ENCODE data around the gene UBC.
"Not testable (repeated sequence)": the region's sequence is repeated elsewhere in the genome, so short reads cannot be mapped to it uniquely, and the experiment has no call there.

UBC gene

GRCh38 chr12:124915239-124916236, 1.1 kb upstream of the UBC start:
- H3K4me3 ChIP-seq (ENCODE audit: low read depth, low read length), result peak overlapping the region; percentile 100

DNA sequence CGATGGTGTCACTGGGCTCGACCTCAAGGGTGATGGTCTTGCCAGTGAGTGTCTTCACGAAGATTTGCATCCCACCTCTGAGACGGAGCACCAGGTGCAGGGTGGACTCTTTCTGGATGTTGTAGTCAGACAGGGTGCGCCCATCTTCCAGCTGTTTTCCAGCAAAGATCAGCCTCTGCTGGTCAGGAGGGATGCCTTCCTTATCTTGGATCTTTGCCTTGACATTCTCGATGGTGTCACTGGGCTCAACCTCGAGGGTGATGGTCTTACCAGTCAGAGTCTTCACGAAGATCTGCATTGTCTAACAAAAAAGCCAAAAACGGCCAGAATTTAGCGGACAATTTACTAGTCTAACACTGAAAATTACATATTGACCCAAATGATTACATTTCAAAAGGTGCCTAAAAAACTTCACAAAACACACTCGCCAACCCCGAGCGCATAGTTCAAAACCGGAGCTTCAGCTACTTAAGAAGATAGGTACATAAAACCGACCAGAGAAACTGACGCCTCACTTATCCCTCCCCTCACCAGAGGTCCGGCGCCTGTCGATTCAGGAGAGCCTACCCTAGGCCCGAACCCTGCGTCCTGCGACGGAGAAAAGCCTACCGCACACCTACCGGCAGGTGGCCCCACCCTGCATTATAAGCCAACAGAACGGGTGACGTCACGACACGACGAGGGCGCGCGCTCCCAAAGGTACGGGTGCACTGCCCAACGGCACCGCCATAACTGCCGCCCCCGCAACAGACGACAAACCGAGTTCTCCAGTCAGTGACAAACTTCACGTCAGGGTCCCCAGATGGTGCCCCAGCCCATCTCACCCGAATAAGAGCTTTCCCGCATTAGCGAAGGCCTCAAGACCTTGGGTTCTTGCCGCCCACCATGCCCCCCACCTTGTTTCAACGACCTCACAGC, 717 bp downstream of the UBC start:
- H3K4me3 ChIP-seq (ENCODE audit: low read depth, low read length), result peak overlapping the region; percentile 100

GRCh38 chr12:124912529-124913287, 1.7 kb downstream of the UBC start:
- not testable (repeated sequence) for H3K4me3 ChIP-seq (ENCODE audit: low read depth, low read length)

DNA sequence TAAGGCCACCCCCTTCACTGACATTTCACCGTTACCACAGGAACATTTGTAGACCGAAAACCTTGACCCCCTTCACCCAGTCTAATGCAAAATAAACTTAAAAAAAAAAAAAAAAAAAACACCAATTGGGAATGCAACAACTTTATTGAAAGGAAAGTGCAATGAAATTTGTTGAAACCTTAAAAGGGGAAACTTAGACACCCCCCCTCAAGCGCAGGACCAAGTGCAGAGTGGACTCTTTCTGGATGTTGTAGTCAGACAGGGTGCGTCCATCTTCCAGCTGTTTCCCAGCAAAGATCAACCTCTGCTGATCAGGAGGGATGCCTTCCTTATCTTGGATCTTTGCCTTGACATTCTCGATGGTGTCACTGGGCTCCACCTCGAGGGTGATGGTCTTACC, 2.9 kb downstream of the UBC start:
- H3K4me3 ChIP-seq (ENCODE audit: low read depth, low read length), result not testable (repeated sequence)

GRCh38 chr12:124910561-124911478, 3.6 kb downstream of the UBC start:
- no peak overlapping the region for H3K4me3 ChIP-seq (ENCODE audit: low read depth, low read length)

GRCh38 chr12:124909831-124910560, 4.5 kb downstream of the UBC start:
- H3K4me3 ChIP-seq (ENCODE audit: low read depth, low read length), result no peak overlapping the region

- H3K4me3 ChIP-seq (ENCODE audit: low read depth, low read length), result no peak overlapping the region
These were observed 7.7 kb downstream of the UBC start for GRCh38 chr12:124906606-124907261.

DNA sequence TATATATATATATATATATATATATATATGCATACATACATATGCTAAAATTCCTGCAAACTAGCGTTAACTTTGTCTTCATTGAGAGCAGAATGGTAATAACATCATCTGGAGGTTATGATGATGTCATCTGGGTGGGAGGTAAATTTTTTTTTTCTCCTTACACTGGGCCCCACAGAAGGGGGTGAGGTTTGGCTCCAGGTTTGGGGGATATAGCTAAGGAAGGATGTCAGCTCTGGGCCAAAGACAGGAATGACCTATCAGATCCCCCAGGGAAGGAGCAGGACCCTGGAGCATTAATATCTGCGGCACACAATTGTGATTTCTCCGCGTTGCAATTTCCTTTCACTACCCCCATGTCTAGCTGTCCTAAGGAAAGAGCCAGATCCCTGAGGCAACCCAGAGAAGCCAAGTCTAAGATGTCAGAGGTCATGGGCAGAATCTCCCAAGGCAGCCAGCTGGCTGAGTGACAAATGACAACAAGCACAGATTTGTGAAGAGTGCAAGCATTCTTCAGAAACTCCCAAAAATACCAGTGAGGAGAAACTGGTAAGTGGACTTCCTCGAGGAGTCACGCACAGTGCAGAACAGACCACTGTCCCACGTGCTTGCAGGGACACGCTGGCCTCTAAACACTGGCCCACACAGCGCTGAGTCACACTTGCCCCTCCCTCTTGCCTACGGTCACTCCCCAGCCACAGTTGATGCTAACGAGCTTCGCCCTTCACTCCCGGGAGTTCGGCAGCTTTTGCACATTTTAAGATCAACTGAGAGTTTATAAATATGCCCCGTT, 9.9 kb downstream of the UBC start:
- H3K4me3 ChIP-seq (ENCODE audit: low read depth, low read length), result no peak overlapping the region

DNA sequence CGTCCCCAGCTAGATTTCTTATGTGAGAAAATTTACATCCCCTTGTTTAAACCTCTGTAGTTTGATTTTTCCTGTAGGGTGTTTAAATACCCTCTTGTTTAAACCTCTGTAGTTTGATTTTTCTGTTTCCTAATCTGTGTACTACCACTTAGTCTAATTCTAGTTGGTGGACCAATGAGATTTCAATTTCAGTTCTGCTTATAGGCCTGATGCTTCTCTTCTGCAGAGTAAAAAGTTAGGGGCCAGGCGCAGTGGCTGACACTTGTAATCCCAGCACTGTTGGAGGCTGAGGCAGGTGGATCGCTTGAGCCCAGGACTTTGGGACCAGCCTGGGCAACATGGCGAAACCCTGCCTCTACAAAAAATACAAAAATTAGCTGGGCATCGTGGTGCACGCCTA, 11.5 kb downstream of the UBC start:
- H3K4me3 ChIP-seq (ENCODE audit: low read depth, low read length), result no peak overlapping the region

DNA sequence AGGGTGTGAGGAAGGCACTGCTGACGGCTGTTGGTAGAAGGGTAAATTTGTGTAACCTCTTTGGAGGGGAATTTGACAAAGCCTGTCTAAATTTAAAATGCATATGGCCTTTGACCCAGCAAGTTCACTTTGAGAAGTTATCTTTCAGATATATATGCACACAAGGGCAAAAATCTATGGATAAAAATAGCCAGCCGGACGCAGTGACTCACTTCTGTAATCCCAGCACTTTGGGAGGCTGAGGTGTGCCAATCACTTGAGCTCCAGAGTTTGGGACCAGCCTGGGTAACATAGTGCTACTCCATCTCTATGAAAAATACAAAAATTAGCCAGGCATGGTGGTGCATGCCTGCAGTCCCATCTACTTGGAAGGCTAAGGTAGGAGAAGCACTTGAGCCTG, 13.4 kb downstream of the UBC start:
- no peak overlapping the region for H3K4me3 ChIP-seq (ENCODE audit: low read depth, low read length)

- H3K4me3 ChIP-seq (ENCODE audit: low read depth, low read length), result not testable (repeated sequence)
These were observed 14.1 kb downstream of the UBC start for GRCh38 chr12:124900345-124900795.

DNA sequence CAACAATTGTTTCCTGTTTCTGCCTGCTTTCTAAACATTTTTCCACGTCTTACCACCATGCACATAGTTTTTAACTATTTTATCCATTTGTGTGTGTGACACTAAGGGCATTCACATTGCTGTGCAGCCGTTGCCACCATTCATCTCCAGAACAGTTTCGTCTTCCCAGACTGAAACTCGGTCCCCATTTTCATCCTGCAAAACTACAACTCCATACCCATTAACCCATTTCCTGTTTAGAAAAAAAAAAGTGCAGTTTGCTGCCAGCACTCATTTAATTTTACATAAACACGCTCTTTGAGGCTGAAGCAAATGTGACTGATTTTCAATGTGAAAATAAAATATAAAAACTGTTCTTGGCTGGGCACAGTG, 15.5 kb downstream of the UBC start:
- H3K4me3 ChIP-seq (ENCODE audit: low read depth, low read length), result no peak overlapping the region

DNA sequence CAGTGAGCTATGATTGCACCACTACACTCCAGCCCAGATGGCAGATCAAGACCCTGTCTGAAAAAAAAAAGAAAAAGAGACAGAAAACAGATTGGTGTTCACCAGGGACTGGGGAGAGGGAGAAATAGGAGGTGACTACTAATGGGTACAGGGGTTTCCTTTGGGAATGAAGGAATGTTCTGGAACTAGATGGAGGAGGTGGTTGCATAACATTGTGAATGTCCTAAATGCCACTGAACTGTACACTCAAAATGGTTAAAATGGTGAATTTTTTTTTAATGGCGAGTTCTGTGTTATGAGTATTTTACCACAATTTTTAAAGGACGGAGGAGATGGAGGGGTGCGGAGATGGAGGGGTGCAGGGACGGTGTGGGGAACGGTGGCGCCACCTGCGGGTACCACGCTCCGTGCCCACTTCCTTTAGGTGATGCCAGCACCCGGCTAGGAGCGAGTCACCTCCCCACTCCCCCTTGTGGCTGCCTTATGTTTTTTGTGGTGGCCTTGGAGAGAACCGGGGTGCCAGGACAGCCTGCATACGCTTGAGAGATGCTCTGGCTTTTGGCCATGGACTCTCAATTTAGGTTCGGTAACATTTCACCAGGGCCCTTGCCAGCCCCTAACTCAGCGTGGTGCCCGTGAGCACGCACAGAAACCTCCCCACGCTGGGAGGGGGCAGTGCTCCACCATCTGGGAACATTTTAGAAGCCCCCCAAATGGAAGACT, 16.1 kb downstream of the UBC start:
- no peak overlapping the region for H3K4me3 ChIP-seq (ENCODE audit: low read depth, low read length)

- no peak overlapping the region for H3K4me3 ChIP-seq (ENCODE audit: low read depth, low read length)
These were observed 18.0 kb downstream of the UBC start for GRCh38 chr12:124896461-124896860.

DNA sequence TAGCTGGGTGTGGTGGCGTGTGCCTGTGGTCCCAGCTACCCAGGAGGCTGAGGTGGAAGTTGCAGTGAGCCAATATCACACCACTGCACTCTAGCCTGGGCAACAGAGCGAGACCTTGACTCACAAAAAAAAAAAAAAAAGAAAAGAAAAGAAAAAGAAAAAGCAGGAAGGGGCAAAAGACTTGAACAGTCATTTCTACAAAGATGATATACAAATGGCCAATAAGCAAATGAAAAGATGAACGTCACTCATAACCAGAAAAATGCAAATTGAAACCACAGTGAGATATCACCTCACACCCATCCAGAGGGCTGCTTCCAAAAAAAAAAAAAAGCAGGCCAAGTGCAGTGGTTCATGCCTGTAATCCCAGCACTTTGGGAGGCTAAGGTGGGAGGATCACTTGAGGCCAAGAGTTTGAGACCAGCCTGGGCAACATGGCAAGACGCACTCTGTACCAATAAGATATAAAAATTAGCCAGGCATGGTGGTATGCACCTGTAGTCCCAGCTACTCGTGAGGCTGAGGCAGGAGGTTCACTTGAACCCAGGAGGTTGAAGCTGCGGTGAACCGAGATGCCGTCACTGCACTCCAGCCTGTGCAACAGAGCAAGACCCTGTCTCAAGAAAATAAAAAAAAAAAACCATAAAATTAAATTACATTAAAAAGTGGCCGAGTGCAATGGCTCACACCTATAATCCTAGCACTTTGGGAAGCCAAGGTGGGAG, 20.5 kb downstream of the UBC start:
- no peak overlapping the region for H3K4me3 ChIP-seq (ENCODE audit: low read depth, low read length)

GRCh38 chr12:124888260-124888659, 26.2 kb downstream of the UBC start:
- H3K4me3 ChIP-seq (ENCODE audit: low read depth, low read length), result no peak overlapping the region

- not testable (repeated sequence) for H3K4me3 ChIP-seq (ENCODE audit: low read depth, low read length)
These were observed 26.7 kb downstream of the UBC start for GRCh38 chr12:124887766-124888165.

Measured in iPS-11a (cell line).